ENCODE results near the gene RIMBP2. TPM values are rescaled to one million over a fixed set of nuclear protein-coding genes. Genes with fewer than 3 reads are reported as not detected.

RIMBP2 gene
- total RNA-seq, 1 donor from 2014 or later = 0.25 TPM

- Histone ChIP-seq H3K9me3 (no peaks in the 10 kb centered on the region), H3K27me3 (no peaks in the 10 kb centered on the region), H3K4me1 (no peaks in the 10 kb centered on the region), H3K4me3 (no peak overlapping the region), H3K27ac (no peak overlapping the region), H3K36me3 (no peaks in the 10 kb centered on the region)
- DNase-seq (ENCODE audit: extremely low spot score in 2 of 2) = no peak
- intact Hi-C loops (cut with DNase I) = no loop called here
- TF ChIP-seq POLR2A (IDR thresholded peaks at IDR 0.05) = no peak
- TF ChIP-seq, protein P1, sequence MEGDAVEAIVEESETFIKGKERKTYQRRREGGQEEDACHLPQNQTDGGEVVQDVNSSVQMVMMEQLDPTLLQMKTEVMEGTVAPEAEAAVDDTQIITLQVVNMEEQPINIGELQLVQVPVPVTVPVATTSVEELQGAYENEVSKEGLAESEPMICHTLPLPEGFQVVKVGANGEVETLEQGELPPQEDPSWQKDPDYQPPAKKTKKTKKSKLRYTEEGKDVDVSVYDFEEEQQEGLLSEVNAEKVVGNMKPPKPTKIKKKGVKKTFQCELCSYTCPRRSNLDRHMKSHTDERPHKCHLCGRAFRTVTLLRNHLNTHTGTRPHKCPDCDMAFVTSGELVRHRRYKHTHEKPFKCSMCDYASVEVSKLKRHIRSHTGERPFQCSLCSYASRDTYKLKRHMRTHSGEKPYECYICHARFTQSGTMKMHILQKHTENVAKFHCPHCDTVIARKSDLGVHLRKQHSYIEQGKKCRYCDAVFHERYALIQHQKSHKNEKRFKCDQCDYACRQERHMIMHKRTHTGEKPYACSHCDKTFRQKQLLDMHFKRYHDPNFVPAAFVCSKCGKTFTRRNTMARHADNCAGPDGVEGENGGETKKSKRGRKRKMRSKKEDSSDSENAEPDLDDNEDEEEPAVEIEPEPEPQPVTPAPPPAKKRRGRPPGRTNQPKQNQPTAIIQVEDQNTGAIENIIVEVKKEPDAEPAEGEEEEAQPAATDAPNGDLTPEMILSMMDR (IDR thresholded peaks at IDR 0.05) = no peak
- TF ChIP-seq POLR2AphosphoS5 (IDR thresholded peaks at IDR 0.05; ENCODE audit: insufficient read depth in 1 of 2, low read depth in 1 of 2) = no peak
These were observed 94.3 kb downstream of the RIMBP2 start for GRCh38 chr12:130621696-130622298.

GRCh38 chr12:130620756-130621155, 95.3 kb downstream of the RIMBP2 start:
- intact Hi-C loops (cut with DNase I) = no loop called here
- DNase-seq (ENCODE audit: extremely low spot score in 2 of 2) = no peak
- Histone ChIP-seq H3K36me3 (no peaks in the 10 kb centered on the region), H3K4me3 (no peak overlapping the region), H3K9me3 (no peaks in the 10 kb centered on the region), H3K27ac (no peak overlapping the region), H3K4me1 (no peaks in the 10 kb centered on the region), H3K27me3 (no peaks in the 10 kb centered on the region)
- TF ChIP-seq POLR2A (IDR thresholded peaks at IDR 0.05) (no peak), POLR2AphosphoS5 (IDR thresholded peaks at IDR 0.05; ENCODE audit: insufficient read depth in 1 of 2, low read depth in 1 of 2) (no peak)
- TF ChIP-seq, protein P1 (IDR thresholded peaks at IDR 0.05) = no peak

DNA sequence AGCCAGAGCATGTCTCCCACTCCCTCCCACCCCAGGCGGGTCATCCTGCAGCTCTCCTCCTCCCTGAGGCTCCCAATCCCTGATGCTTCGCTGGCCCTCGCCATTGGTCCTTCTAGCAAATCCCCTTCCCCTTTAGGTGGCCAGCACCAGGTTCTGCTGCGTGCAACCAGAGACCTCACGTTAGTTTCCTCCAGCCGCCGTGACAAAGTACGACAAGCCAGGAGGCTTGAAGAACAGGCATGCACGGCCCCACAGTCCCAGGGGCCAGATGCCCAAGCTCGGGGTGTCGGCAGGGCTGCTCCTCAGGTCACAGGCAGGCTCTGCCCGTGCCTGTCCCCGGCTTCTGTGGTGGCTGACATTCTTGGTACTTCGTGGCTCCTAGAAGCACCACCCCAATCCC, 95.8 kb downstream of the RIMBP2 start:
- no peak for DNase-seq (ENCODE audit: extremely low spot score in 2 of 2)
- Histone ChIP-seq H3K27ac (no peak overlapping the region), H3K4me3 (no peak overlapping the region), H3K4me1 (no peaks in the 10 kb centered on the region), H3K9me3 (no peaks in the 10 kb centered on the region), H3K27me3 (no peaks in the 10 kb centered on the region), H3K36me3 (no peaks in the 10 kb centered on the region)
- no peak for TF ChIP-seq POLR2A (IDR thresholded peaks at IDR 0.05)
- TF ChIP-seq POLR2AphosphoS5 (IDR thresholded peaks at IDR 0.05; ENCODE audit: insufficient read depth in 1 of 2, low read depth in 1 of 2) = no peak
- TF ChIP-seq, protein P1 (IDR thresholded peaks at IDR 0.05) = no peak
- intact Hi-C loops (cut with DNase I) = no loop called here

GRCh38 chr12:130619385-130620001, 96.6 kb downstream of the RIMBP2 start:
- no peaks in the 10 kb centered on the region for H3K27me3 ChIP-seq
- no peak overlapping the region for H3K4me3 ChIP-seq
- no peaks in the 10 kb centered on the region for H3K9me3 ChIP-seq
- no peak for TF ChIP-seq POLR2AphosphoS5 (IDR thresholded peaks at IDR 0.05; ENCODE audit: insufficient read depth in 1 of 2, low read depth in 1 of 2)
- no peak for TF ChIP-seq POLR2A (IDR thresholded peaks at IDR 0.05)
- TF ChIP-seq, protein P1 (IDR thresholded peaks at IDR 0.05) = no peak
- intact Hi-C loops (cut with DNase I) = no loop called here
- H3K4me1 ChIP-seq = no peaks in the 10 kb centered on the region
- H3K27ac ChIP-seq = no peak overlapping the region
- DNase-seq (ENCODE audit: extremely low spot score in 2 of 2) = no peak
- H3K36me3 ChIP-seq = no peaks in the 10 kb centered on the region

DNA sequence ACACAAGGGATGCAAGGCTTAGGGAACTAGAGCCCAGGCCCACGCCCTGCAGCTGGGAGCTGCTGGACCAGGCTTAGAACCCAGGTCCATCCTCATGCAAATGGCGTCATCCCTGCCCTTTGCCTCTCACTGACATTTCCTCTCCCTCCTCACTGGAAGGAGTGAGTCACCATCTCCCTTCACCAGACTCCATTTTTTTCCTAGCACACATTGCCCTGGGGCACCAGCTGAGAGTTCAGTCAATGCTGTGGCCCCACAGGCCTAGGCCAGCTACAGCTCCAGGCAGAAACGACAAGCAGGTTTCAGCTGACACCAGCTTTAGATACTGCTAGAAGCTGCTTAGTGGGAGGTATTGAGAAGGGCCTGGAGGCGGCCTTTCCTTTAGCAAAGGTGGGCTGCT, 98.9 kb downstream of the RIMBP2 start:
- Histone ChIP-seq H3K9me3 (no peaks in the 10 kb centered on the region), H3K36me3 (no peaks in the 10 kb centered on the region), H3K27me3 (no peaks in the 10 kb centered on the region), H3K27ac (no peak overlapping the region), H3K4me1 (no peaks in the 10 kb centered on the region), H3K4me3 (no peak overlapping the region)
- no peak for DNase-seq (ENCODE audit: extremely low spot score in 2 of 2)
- TF ChIP-seq POLR2AphosphoS5 (IDR thresholded peaks at IDR 0.05; ENCODE audit: insufficient read depth in 1 of 2, low read depth in 1 of 2) (no peak), POLR2A (IDR thresholded peaks at IDR 0.05) (no peak)
- TF ChIP-seq, protein P1 (IDR thresholded peaks at IDR 0.05) = no peak
- intact Hi-C loops (cut with DNase I) = no loop called here

Data from vagina (tissue), 2 donors.